Measurements from ENCODE around the gene ANKS1A.

DNA sequence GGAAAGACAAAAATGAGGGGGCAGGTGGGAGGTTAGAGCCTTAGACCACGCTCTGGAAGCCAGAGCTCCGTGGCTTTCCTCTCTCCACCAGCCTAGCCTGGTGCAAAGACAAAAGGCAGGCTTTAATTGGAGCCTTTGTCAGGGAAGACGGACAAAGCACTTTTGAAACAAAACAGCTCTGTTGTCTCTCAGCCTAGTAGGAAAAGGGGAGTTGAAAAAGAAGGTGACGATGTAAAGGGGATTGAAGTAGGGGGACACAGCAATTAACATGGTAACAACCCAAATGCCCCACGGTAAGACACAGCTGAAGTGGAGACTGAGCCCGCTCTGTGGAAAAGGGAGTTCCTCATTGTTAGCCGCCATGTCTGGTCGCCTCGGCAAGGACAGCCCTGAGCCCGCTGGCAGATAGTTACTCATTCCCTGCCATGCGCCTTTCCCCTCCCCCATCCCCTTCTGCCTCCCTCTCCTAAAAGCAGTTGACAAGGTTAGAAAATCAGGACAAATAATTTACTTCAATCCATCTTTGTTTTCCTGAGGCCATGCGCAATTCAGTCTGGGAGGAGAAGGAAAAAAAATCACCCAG lies 159.1 kb downstream of the ANKS1A start:
- TF ChIP-seq, protein P1, sequence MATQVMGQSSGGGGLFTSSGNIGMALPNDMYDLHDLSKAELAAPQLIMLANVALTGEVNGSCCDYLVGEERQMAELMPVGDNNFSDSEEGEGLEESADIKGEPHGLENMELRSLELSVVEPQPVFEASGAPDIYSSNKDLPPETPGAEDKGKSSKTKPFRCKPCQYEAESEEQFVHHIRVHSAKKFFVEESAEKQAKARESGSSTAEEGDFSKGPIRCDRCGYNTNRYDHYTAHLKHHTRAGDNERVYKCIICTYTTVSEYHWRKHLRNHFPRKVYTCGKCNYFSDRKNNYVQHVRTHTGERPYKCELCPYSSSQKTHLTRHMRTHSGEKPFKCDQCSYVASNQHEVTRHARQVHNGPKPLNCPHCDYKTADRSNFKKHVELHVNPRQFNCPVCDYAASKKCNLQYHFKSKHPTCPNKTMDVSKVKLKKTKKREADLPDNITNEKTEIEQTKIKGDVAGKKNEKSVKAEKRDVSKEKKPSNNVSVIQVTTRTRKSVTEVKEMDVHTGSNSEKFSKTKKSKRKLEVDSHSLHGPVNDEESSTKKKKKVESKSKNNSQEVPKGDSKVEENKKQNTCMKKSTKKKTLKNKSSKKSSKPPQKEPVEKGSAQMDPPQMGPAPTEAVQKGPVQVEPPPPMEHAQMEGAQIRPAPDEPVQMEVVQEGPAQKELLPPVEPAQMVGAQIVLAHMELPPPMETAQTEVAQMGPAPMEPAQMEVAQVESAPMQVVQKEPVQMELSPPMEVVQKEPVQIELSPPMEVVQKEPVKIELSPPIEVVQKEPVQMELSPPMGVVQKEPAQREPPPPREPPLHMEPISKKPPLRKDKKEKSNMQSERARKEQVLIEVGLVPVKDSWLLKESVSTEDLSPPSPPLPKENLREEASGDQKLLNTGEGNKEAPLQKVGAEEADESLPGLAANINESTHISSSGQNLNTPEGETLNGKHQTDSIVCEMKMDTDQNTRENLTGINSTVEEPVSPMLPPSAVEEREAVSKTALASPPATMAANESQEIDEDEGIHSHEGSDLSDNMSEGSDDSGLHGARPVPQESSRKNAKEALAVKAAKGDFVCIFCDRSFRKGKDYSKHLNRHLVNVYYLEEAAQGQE (IDR thresholded peaks at IDR 0.05; ENCODE audit: insufficient read depth in 1 of 2, low read depth in 2 of 2, low read length in 1 of 2): no peak
- TF ChIP-seq, protein P2, sequence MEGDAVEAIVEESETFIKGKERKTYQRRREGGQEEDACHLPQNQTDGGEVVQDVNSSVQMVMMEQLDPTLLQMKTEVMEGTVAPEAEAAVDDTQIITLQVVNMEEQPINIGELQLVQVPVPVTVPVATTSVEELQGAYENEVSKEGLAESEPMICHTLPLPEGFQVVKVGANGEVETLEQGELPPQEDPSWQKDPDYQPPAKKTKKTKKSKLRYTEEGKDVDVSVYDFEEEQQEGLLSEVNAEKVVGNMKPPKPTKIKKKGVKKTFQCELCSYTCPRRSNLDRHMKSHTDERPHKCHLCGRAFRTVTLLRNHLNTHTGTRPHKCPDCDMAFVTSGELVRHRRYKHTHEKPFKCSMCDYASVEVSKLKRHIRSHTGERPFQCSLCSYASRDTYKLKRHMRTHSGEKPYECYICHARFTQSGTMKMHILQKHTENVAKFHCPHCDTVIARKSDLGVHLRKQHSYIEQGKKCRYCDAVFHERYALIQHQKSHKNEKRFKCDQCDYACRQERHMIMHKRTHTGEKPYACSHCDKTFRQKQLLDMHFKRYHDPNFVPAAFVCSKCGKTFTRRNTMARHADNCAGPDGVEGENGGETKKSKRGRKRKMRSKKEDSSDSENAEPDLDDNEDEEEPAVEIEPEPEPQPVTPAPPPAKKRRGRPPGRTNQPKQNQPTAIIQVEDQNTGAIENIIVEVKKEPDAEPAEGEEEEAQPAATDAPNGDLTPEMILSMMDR (IDR thresholded peaks at IDR 0.05): no peak
- no peak for TF ChIP-seq TCF7L2 (IDR thresholded peaks at IDR 0.05; ENCODE audit: low read depth, low read length)
- no peak for TF ChIP-seq SIN3A (IDR thresholded peaks at IDR 0.05; ENCODE audit: borderline replicate concordance, insufficient read depth, low read depth, low read length)
- TF ChIP-seq POLR2AphosphoS5 (IDR thresholded peaks at IDR 0.05; ENCODE audit: low read depth, low read length): no peak
